IMR-90 (cell line): ENCODE results near the gene DPEP2NB. TPM values are rescaled to one million over a fixed set of nuclear protein-coding genes. Genes with fewer than 3 reads are reported as not detected.

Source experiments
- ATAC-seq: fragments of 200-7000 bp; cut with Tn5 transposase; 2 replicates; pipeline ENCODE4 v1.9.1; 2020; ENCODE audit warnings: low read depth, mild to moderate bottlenecking, moderate library complexity
- BruUV-seq: library from RNA; stranded (reverse); fragments of 400-500 nt; replicated peaks from 2 replicates; lab custom pipeline; 2021; lab: Mats Ljungman, UMichigan
- CTCF ChIA-PET: fragments of 300-600 bp; formaldehyde crosslinking; extraction: SDS; loops from one replicate; lab custom pipeline; 2021; ENCODE audit warnings: antibody characterized with exemption; lab: Yijun Ruan, JAX
- POLR2A ChIA-PET: fragments of 300-600 bp; sonication (Branson Sonifier 250); formaldehyde crosslinking; loops from one replicate; lab custom pipeline; 2022; ENCODE audit warnings: antibody characterized with exemption; ENCODE audit not compliant: unreplicated experiment; lab: Charles Lee
- DNase-seq: peaks from one replicate; pipeline ENCODE4 v3.0.0; 2013
- H2AFZ ChIP-seq: replicated peaks from 2 replicates; pipeline ENCODE3; 2013; ENCODE audit warnings: low read length, mild to moderate bottlenecking; ENCODE audit not compliant: poor library complexity
- H2AK5ac ChIP-seq: 2 replicates; pipeline ENCODE4 v1.6.1; 2013; ENCODE audit warnings: low read depth, low read length, inconsistent platforms
- H2AK9ac ChIP-seq: replicated peaks from 2 replicates; pipeline ENCODE3; 2013; ENCODE audit warnings: mild to moderate bottlenecking, low read depth, low read length, moderate library complexity; ENCODE audit not compliant: poor library complexity
- H2BK120ac ChIP-seq: 2 replicates; pipeline ENCODE4 v1.6.1; 2013; ENCODE audit warnings: low read depth, low read length, inconsistent platforms
- H2BK15ac ChIP-seq: 3 replicates; pipeline ENCODE4 v1.6.1; 2013; ENCODE audit warnings: low read depth, low read length, inconsistent platforms
- H2BK20ac ChIP-seq: 2 replicates; pipeline ENCODE4 v1.6.1; 2013; ENCODE audit warnings: low read depth, mild to moderate bottlenecking, inconsistent platforms, low read length, moderate library complexity
- H2BK5ac ChIP-seq: 2 replicates; pipeline ENCODE4 v1.6.1; 2013; ENCODE audit warnings: mild to moderate bottlenecking, low read depth, low read length, inconsistent platforms; ENCODE audit not compliant: poor library complexity, severe bottlenecking
- H3K14ac ChIP-seq: replicated peaks from 2 replicates; pipeline ENCODE4 v1.6.1; 2013; ENCODE audit warnings: low read depth, low read length, inconsistent platforms
- H3K18ac ChIP-seq: 2 replicates; pipeline ENCODE4 v1.6.1; 2013; ENCODE audit warnings: low read depth, low read length, control low read depth
- H3K23ac ChIP-seq: 2 replicates; pipeline ENCODE4 v1.6.1; 2013; ENCODE audit warnings: low read depth, low read length, inconsistent platforms
- H3K27ac ChIP-seq: 2 replicates; pipeline ENCODE4 v1.5.1; 2013; ENCODE audit warnings: mild to moderate bottlenecking, control low read depth, low read length; ENCODE audit not compliant: insufficient read depth
- H3K27me3 ChIP-seq: 2 replicates; pipeline ENCODE4 v1.6.1; 2013; ENCODE audit warnings: low read length; ENCODE audit not compliant: control insufficient read depth, insufficient read depth
- H3K36me3 ChIP-seq: 2 replicates; pipeline ENCODE4 v1.6.1; 2013; ENCODE audit warnings: low read length, mixed read lengths; ENCODE audit not compliant: control insufficient read depth, insufficient read depth
- H3K4ac ChIP-seq: 2 replicates; pipeline ENCODE4 v1.6.1; 2013; ENCODE audit warnings: low read depth, low read length, inconsistent platforms
- H3K4me1 ChIP-seq: 2 replicates; pipeline ENCODE4 v1.6.1; 2013; ENCODE audit warnings: low read length, mixed read lengths; ENCODE audit not compliant: control insufficient read depth, insufficient read depth
- H3K4me2 ChIP-seq: 2 replicates; pipeline ENCODE4 v1.6.1; 2013; ENCODE audit warnings: low read depth, mild to moderate bottlenecking, control low read depth, low read length, moderate library complexity
- H3K4me3 ChIP-seq: 2 replicates; pipeline ENCODE4 v1.5.1; 2013; ENCODE audit warnings: low read depth, mild to moderate bottlenecking, control low read depth, low read length, moderate library complexity; ENCODE audit not compliant: insufficient read depth
- H3K56ac ChIP-seq: 2 replicates; pipeline ENCODE4 v1.6.1; 2013; ENCODE audit warnings: low read length, inconsistent platforms; ENCODE audit not compliant: insufficient read depth; ENCODE audit errors: extremely low read depth
- H3K79me1 ChIP-seq, 2 experiments: 2 replicates each; pipeline ENCODE4 v1.6.1; 2013; ENCODE audit warnings: low read length in 2 of 2, inconsistent platforms in 1 of 2, low read depth in 1 of 2
- H3K9ac ChIP-seq: 2 replicates; pipeline ENCODE4 v1.6.1; 2013; ENCODE audit warnings: low read depth, low read length, control low read depth
- H3K9me1 ChIP-seq: 2 replicates; pipeline ENCODE4 v1.6.1; 2013; ENCODE audit warnings: low read length, inconsistent platforms; ENCODE audit not compliant: insufficient read depth
- H3K9me3 ChIP-seq: 2 replicates; pipeline ENCODE4 v1.6.1; 2013; ENCODE audit warnings: low read length; ENCODE audit not compliant: control insufficient read depth, insufficient read depth
- H4K20me1 ChIP-seq: 2 replicates; pipeline ENCODE4 v1.6.1; 2013; ENCODE audit warnings: low read length, inconsistent platforms; ENCODE audit not compliant: insufficient read depth
- H4K5ac ChIP-seq: 2 replicates; pipeline ENCODE4 v1.6.1; 2013; ENCODE audit warnings: mild to moderate bottlenecking, low read depth, low read length, control low read depth
- H4K8ac ChIP-seq, 2 experiments: 2 replicates each; pipeline ENCODE4 v1.6.1; 2013; ENCODE audit warnings: low read depth in 2 of 2, low read length in 2 of 2, control low read depth in 1 of 2, inconsistent platforms in 1 of 2
- H4K91ac ChIP-seq: 2 replicates; pipeline ENCODE4 v1.6.1; 2013; ENCODE audit warnings: low read depth, low read length, inconsistent platforms; ENCODE audit not compliant: insufficient read depth
- CTCF ChIP-seq: conservative IDR thresholded peaks from 2 replicates; pipeline ENCODE4 v1.5.1; 2012; ENCODE audit warnings: mild to moderate bottlenecking, low read depth, low read length, improper control_type of control experiment
- ELK1 ChIP-seq: fragments of 150-350 bp; IDR thresholded peaks from 2 replicates; pipeline ENCODE4 v1.6.1; 2016; ENCODE audit warnings: low read depth, mild to moderate bottlenecking, low read length, moderate library complexity, borderline replicate concordance
- MAFK ChIP-seq: IDR thresholded peaks from 2 replicates; pipeline ENCODE4 v1.6.1; 2012; ENCODE audit warnings: low read depth, low read length, improper control_type of control experiment
- MAZ ChIP-seq: IDR thresholded peaks from 2 replicates; pipeline ENCODE4 v1.6.1; 2012; ENCODE audit warnings: low read depth, mild to moderate bottlenecking, low read length, improper control_type of control experiment, moderate library complexity, borderline replicate concordance
- NFE2L2 ChIP-seq: fragments of 150-350 bp; IDR thresholded peaks from 2 replicates; pipeline ENCODE4 v1.6.1; 2016; ENCODE audit warnings: low read depth, mild to moderate bottlenecking, low read length
- POLR2A ChIP-seq: IDR thresholded peaks from 2 replicates; pipeline ENCODE4 v1.6.1; 2012; ENCODE audit warnings: mild to moderate bottlenecking, low read depth, low read length
- RAD21 ChIP-seq: IDR thresholded peaks from 2 replicates; pipeline ENCODE4 v1.6.1; 2012; ENCODE audit warnings: low read length, improper control_type of control experiment
- SMC3 ChIP-seq: fragments of 150-350 bp; IDR thresholded peaks from 2 replicates; pipeline ENCODE4 v1.6.1; 2016; ENCODE audit warnings: low read depth, mild to moderate bottlenecking, antibody characterized with exemption, low read length, moderate library complexity
- WGBS, 2 experiments: methylation state at CpG; one replicate each; pipeline versions ENCODE4 v1.1.5 to v1.1.7; 2013; ENCODE audit warnings: missing lambda C conversion rate in 2 of 2; ENCODE audit not compliant: insufficient read length in 1 of 2; ENCODE audit errors: extremely low coverage in 2 of 2; 5-methylcytosine and 5-hydroxymethylcytosine counted together
- dilution Hi-C: fragments of 300-500 bp; cut with HindIII; formaldehyde crosslinking; loops from one replicate; pipeline ENCODE4 v1.14.3; 2018; ENCODE audit warnings: low sequenced_read_pairs; ENCODE audit not compliant: unreplicated experiment
- in situ Hi-C: fragments of 300-500 bp; cut with MboI; formaldehyde crosslinking; loops from 3 replicates; pipeline ENCODE4 v1.14.3; 2019; ENCODE audit warnings: low sequenced_read_pairs, inconsistent platforms, mixed read lengths
- intact Hi-C: fragments of 100-400 bp; cut with micrococcal nuclease; formaldehyde crosslinking; loops from 2 replicates; pipeline ENCODE4 v1.10.0; 2022
- polyA plus RNA-seq, 3 experiments: library from polyadenylated mRNA; depleted of rRNA; stranded (reverse); fragments of >200 nt; gene quantifications; 2 replicates each; pipeline ENCODE4 v1.2.3, GENCODE V29; 2012; ENCODE audit warnings: low replicate concordance in 1 of 3
- total RNA-seq: library from RNA; depleted of rRNA; stranded (reverse); fragments of >200 nt; gene quantifications from 2 replicates; pipeline ENCODE4 v1.2.3, GENCODE V29; 2012

DPEP2NB gene
- total and polyA plus RNA-seq, 2 of the 4 experiments (the other 2 are of a cell fraction), result not detected

- H3K4ac ChIP-seq, result no peak overlapping the region
- no peak overlapping the region for H3K56ac ChIP-seq
- dilution Hi-C loops (no loop called here), in situ Hi-C loops (no loop called here), intact Hi-C loops (loop anchor here (1.0 kb wide), 3 partner anchors 47 to 224 kb away; no protein-coding TSS in a partner anchor)
- no peak overlapping the region for H4K8ac ChIP-seq
- POLR2A ChIA-PET, result no interaction called here
- CTCF ChIA-PET, result interaction anchor here (0.6 to 1.0 kb wide), 7 partner anchors 11 to 224 kb away, joined by 3 to 6 read pairs (median 3); partner anchors contain the start of genes DDX28 and DUS2
- peak overlapping the region; percentile 68 for H2AFZ ChIP-seq
- H3K36me3 ChIP-seq, result peaks cover 11% of the 10 kb centered on the region
- WGBS, 2 experiments, result no CpG with 5 or more reads among the region's 14 CpGs
- no peak overlapping the region for H3K9ac ChIP-seq
- no peak overlapping the region for H3K18ac ChIP-seq
- no peak overlapping the region for H4K5ac ChIP-seq
- ATAC-seq (peak; percentile 92), DNase-seq (peak; percentile 51)
- H2BK120ac ChIP-seq, result no peak overlapping the region
- H3K4me2 ChIP-seq, result no peak overlapping the region
- no peaks in the 10 kb centered on the region for H3K9me1 ChIP-seq
- no peak overlapping the region for H2BK20ac ChIP-seq
- H3K27me3 ChIP-seq, result no peaks in the 10 kb centered on the region
- BruUV-seq, result no TSS peak
- no peak overlapping the region for H3K23ac ChIP-seq
- H3K14ac ChIP-seq, result no peak overlapping the region
- H3K4me3 ChIP-seq, result no peak overlapping the region
- TF ChIP-seq MAZ, result peak; percentile 69; the same call in 1 of the 2 replicates
- no peak for TF ChIP-seq NFE2L2
- no peak for TF ChIP-seq MAFK
- no peak for TF ChIP-seq POLR2A
- peak; percentile 85 for TF ChIP-seq CTCF
- TF ChIP-seq ELK1, result no peak
- TF ChIP-seq RAD21, result peak; percentile 86
- TF ChIP-seq SMC3, result peak; percentile 82
- H2BK5ac ChIP-seq, result no peak overlapping the region
- no peaks in the 10 kb centered on the region for H3K4me1 ChIP-seq
- no peak overlapping the region for H3K27ac ChIP-seq
- no peaks in the 10 kb centered on the region for H3K79me1 ChIP-seq
- peak overlapping the region; percentile 47 for H2AK9ac ChIP-seq
- H4K91ac ChIP-seq, result no peak overlapping the region
- H4K20me1 ChIP-seq, result no peaks in the 10 kb centered on the region
- H2AK5ac ChIP-seq, result 0 out of 2 replicates have a peak overlapping the region, but pooled peaks have one; percentile 38
- no peak overlapping the region for H2BK15ac ChIP-seq
- H3K9me3 ChIP-seq, result no peaks in the 10 kb centered on the region
Measured at GRCh38 chr16:68040506-68041288, 25.0 kb upstream of the DPEP2NB start.
